Measurements from ENCODE around the gene ATOH8.

ATOH8 gene

DNA sequence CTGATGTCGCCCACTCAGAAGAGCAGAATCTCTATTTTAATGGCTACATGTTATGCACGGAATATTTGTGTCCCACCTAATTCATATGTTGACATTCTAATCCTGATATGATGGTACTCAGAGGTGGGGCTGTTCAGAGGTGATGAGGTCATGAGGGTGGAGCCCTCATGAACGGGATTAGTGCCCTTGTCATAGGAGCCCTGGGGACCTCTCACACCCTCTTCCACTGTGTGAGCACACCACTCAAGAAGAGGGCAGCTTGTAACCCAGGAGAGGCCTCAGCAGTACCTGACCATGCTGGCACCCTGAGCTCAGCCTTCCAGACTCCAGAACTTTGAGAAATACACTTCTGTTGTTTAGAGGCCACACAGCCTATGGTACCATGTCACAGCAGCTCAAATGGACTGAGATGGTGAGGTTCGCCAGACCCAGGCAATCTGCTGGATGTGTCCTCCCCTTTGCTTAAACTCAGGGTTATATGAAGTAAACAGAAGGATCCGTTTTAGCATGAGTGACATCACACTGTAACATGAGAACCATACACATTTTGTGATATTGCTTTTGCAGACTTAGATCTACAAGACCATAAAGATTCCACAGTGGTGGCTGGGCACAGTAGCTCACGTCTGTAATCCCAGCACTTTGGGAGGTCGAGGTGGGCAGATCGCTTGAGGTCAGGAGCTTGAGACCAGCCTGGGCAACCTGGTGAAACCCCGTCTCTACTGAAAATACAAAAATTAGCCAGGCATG is 48.7 kb downstream of the ATOH8 start:
- no peak overlapping the region for H3K9ac ChIP-seq (ENCODE audit: insufficient read length)
- no peak for TF ChIP-seq EZH2 (IDR thresholded peaks at IDR 0.05)
- no peak overlapping the region for H3K27ac ChIP-seq
- no peak for DNase-seq (ENCODE audit: low read depth, low spot score)
- H3K4me3 ChIP-seq, result no peak overlapping the region
- H3K9me3 ChIP-seq (ENCODE audit: low read depth, low read length), result no peaks in the 10 kb centered on the region
- no peaks in the 10 kb centered on the region for H3K36me3 ChIP-seq (ENCODE audit: insufficient read depth, low read length)

DNA sequence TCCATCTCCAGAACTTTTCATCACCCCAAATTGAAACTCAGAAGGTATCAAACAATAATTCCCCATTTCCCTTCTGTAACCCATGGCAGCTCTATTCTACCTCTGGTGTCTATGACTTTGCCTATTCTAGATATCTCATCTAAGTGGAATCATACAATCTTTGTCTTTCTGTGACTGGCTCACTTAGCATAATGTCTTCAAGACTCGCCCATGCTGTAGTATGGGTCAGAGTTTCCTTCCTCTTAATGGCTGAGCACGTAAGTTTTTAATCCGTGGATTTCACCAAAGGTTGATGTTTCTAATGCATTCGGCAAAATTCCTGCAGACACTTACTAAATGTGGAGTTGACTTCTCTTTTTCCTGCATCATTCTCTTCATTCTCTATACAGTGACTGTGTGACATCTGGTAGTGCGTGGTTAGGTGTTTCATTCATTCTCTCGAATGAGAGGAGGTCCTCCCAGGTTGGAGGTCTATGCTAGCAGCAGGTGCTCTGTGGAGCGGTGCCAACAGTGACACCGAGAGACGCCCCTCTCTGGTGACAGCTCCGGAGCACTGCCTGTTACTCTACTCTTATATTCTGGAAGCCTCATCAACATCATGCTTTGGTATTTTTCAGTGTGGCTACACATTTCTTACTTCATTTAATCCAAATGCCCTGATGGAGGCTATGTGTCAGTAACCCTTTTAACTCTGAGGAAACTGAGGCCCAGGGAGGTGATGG is 50.1 kb downstream of the ATOH8 start:
- no peak for DNase-seq (ENCODE audit: low read depth, low spot score)
- no peaks in the 10 kb centered on the region for H3K9me3 ChIP-seq (ENCODE audit: low read depth, low read length)
- H3K9ac ChIP-seq (ENCODE audit: insufficient read length), result no peak overlapping the region
- H3K4me3 ChIP-seq, result no peak overlapping the region
- H3K27ac ChIP-seq, result no peak overlapping the region
- TF ChIP-seq EZH2 (IDR thresholded peaks at IDR 0.05), result no peak
- TF ChIP-seq FOXP2 (optimal IDR thresholded peaks at IDR 0.05; ENCODE audit: control extremely low read depth, extremely low read length, insufficient read depth), result no peak
- TF ChIP-seq POLR2AphosphoS5 (IDR thresholded peaks at IDR 0.05; ENCODE audit: borderline replicate concordance, low read depth, low read length), result no peak
- no peaks in the 10 kb centered on the region for H3K36me3 ChIP-seq (ENCODE audit: insufficient read depth, low read length)

GRCh38 chr2:85804583-85804982 is 50.8 kb downstream of the ATOH8 start:
- TF ChIP-seq EZH2 (IDR thresholded peaks at IDR 0.05) (no peak), FOXP2 (optimal IDR thresholded peaks at IDR 0.05; ENCODE audit: control extremely low read depth, extremely low read length, insufficient read depth) (no peak), POLR2AphosphoS5 (IDR thresholded peaks at IDR 0.05; ENCODE audit: borderline replicate concordance, low read depth, low read length) (no peak)
- Histone ChIP-seq H3K9me3 (ENCODE audit: low read depth, low read length) (no peaks in the 10 kb centered on the region), H3K4me3 (no peak overlapping the region), H3K9ac (ENCODE audit: insufficient read length) (no peak overlapping the region), H3K36me3 (ENCODE audit: insufficient read depth, low read length) (no peaks in the 10 kb centered on the region), H3K27ac (no peak overlapping the region)
- no peak for DNase-seq (ENCODE audit: low read depth, low spot score)

DNA sequence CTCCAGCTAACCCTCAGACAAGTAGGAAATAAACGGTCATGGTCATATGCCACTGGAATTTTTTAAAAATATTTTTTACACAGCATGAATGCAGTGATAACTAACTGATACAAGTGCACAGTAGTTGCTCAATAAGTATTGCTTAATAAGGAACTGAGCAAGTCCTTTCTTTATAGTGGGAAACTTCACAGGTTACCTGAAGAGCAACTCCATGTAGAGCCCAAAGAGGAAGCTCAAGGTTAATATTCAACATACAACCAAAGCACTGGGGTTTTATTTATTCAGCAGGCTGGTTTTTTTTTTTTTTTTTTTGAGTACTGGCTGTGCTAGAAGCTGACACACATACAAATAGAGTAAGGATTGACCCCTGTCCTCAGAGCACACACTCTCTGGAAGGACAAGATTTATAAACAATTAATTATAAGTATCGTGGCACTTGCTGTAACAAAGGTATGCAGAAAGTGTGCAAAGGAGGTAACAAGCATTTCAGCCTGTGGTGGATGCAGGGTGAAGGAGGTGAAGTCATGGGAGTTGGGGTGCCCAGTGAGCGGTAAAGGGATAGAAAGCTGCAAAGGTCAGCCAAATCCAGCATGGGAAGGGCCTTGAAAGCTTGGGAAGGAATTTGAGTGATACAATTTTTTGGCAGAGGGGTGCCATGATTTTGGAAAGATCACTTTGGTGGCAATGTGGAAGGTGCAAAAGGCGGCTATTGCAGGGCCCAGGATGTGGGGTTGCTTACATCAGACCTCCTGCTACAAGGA is 52.7 kb downstream of the ATOH8 start:
- Histone ChIP-seq H3K4me3 (no peak overlapping the region), H3K36me3 (ENCODE audit: insufficient read depth, low read length) (no peaks in the 10 kb centered on the region), H3K9me3 (ENCODE audit: low read depth, low read length) (no peaks in the 10 kb centered on the region), H3K27ac (no peak overlapping the region), H3K9ac (ENCODE audit: insufficient read length) (no peak overlapping the region)
- no peak for DNase-seq (ENCODE audit: low read depth, low spot score)
- TF ChIP-seq FOXP2 (optimal IDR thresholded peaks at IDR 0.05; ENCODE audit: control extremely low read depth, extremely low read length, insufficient read depth) (no peak), EZH2 (IDR thresholded peaks at IDR 0.05) (no peak), POLR2AphosphoS5 (IDR thresholded peaks at IDR 0.05; ENCODE audit: borderline replicate concordance, low read depth, low read length) (no peak)

- DNase-seq (ENCODE audit: low read depth, low spot score), result no peak
- no peaks in the 10 kb centered on the region for H3K36me3 ChIP-seq (ENCODE audit: insufficient read depth, low read length)
- no peak overlapping the region for H3K27ac ChIP-seq
- H3K9me3 ChIP-seq (ENCODE audit: low read depth, low read length), result no peaks in the 10 kb centered on the region
- H3K9ac ChIP-seq (ENCODE audit: insufficient read length), result no peak overlapping the region
- no peak overlapping the region for H3K4me3 ChIP-seq
- no peak for TF ChIP-seq EZH2 (IDR thresholded peaks at IDR 0.05)
Observed at GRCh38 chr2:85807756-85808155, 54.0 kb downstream of the ATOH8 start.

- Histone ChIP-seq H3K27ac (peak overlapping the region; percentile 58; the same call in 1 of the 2 replicates), H3K4me3 (no peak overlapping the region), H3K36me3 (ENCODE audit: insufficient read depth, low read length) (no peaks in the 10 kb centered on the region), H3K9ac (ENCODE audit: insufficient read length) (peak overlapping the region; percentile 42), H3K9me3 (ENCODE audit: low read depth, low read length) (no peaks in the 10 kb centered on the region)
- DNase-seq (ENCODE audit: low read depth, low spot score), result no peak
- TF ChIP-seq POLR2AphosphoS5 (IDR thresholded peaks at IDR 0.05; ENCODE audit: borderline replicate concordance, low read depth, low read length), result no peak
- no peak for TF ChIP-seq EZH2 (IDR thresholded peaks at IDR 0.05)
- no peak for TF ChIP-seq FOXP2 (optimal IDR thresholded peaks at IDR 0.05; ENCODE audit: control extremely low read depth, extremely low read length, insufficient read depth)
Observed at GRCh38 chr2:85810371-85811179, 56.8 kb downstream of the ATOH8 start.

- DNase-seq (ENCODE audit: low read depth, low spot score), result no peak
- peak overlapping the region; percentile 42 for H3K9ac ChIP-seq (ENCODE audit: insufficient read length)
Observed at GRCh38 chr2:85811180-85812093, 57.6 kb downstream of the ATOH8 start.

More at GRCh38 chr2:85811180-85812093, 57.6 kb downstream of the ATOH8 start:
- H3K9me3 ChIP-seq (ENCODE audit: low read depth, low read length), result no peaks in the 10 kb centered on the region
- peak overlapping the region; percentile 95 for H3K27ac ChIP-seq
- H3K36me3 ChIP-seq (ENCODE audit: insufficient read depth, low read length), result no peaks in the 10 kb centered on the region
- TF ChIP-seq POLR2AphosphoS5 (IDR thresholded peaks at IDR 0.05; ENCODE audit: borderline replicate concordance, low read depth, low read length) (no peak), FOXP2 (optimal IDR thresholded peaks at IDR 0.05; ENCODE audit: control extremely low read depth, extremely low read length, insufficient read depth) (peak; percentile 16), EZH2 (IDR thresholded peaks at IDR 0.05) (no peak)
- peak overlapping the region; percentile 62 for H3K4me3 ChIP-seq

Data from SK-N-MC (cell line).